Small intestine (tissue), 7 donors: ENCODE results near the gene FAM53A. TPM values are rescaled to one million over a fixed set of nuclear protein-coding genes. Genes with fewer than 3 reads are reported as not detected.
"Not testable (repeated sequence)": the region's sequence is repeated elsewhere in the genome, so short reads cannot be mapped to it uniquely, and the experiment has no call there.

ENCODE experiments used
- DNase-seq, 2 donors: peaks; one replicate each; pipeline versions ENCODE4 v3.0.0 to v3.0.0-alpha.2; 2013
- FAIRE-seq: peaks from 2 replicates; lab custom pipeline; 2012; peaks lifted over from hg19 to GRCh38; lab: Jason Lieb, UNC
- H3K27ac ChIP-seq, 3 donors: one replicate each; pipeline ENCODE4 v1.5.1; 2013; ENCODE audit warnings: low read length in 2 of 3, mild to moderate bottlenecking in 2 of 3, control low read depth in 1 of 3, inconsistent platforms in 1 of 3, low read depth in 1 of 3, moderate library complexity in 1 of 3
- H3K27me3 ChIP-seq, 3 donors: one replicate each; pipeline ENCODE4 v1.6.1; 2013; ENCODE audit warnings: low read length in 3 of 3, inconsistent platforms in 1 of 3; ENCODE audit not compliant: control insufficient read depth in 3 of 3, insufficient read depth in 3 of 3
- H3K36me3 ChIP-seq, 3 donors: one replicate each; pipeline ENCODE4 v1.6.1; 2013; ENCODE audit warnings: low read length in 3 of 3, inconsistent platforms in 1 of 3, low read depth in 1 of 3, mild to moderate bottlenecking in 1 of 3, moderate library complexity in 1 of 3; ENCODE audit not compliant: control insufficient read depth in 3 of 3, insufficient read depth in 2 of 3
- H3K4me1 ChIP-seq, 3 donors: one replicate each; pipeline ENCODE4 v1.6.1; 2013; ENCODE audit warnings: low read length in 2 of 3, inconsistent platforms in 1 of 3, low read depth in 1 of 3, mild to moderate bottlenecking in 1 of 3, moderate library complexity in 1 of 3; ENCODE audit not compliant: control insufficient read depth in 3 of 3, insufficient read depth in 2 of 3
- H3K4me3 ChIP-seq, 3 donors: one replicate each; pipeline ENCODE4 v1.5.1; 2013; ENCODE audit warnings: low read length in 3 of 3, control low read depth in 1 of 3, inconsistent platforms in 1 of 3, low read depth in 1 of 3, mild to moderate bottlenecking in 1 of 3, moderate library complexity in 1 of 3
- H3K9me3 ChIP-seq, 2 donors: one replicate each; pipeline ENCODE4 v1.6.1; 2013; ENCODE audit warnings: low read depth in 1 of 2, low read length in 1 of 2; ENCODE audit not compliant: control insufficient read depth in 2 of 2, insufficient read depth in 1 of 2
- WGBS, 3 donors: extraction: QIAGEN DNeasy Blood & Tissue Kit; methylation state at CpG; one replicate each; pipeline ENCODE4 v1.1.7; 2013; 5-methylcytosine and 5-hydroxymethylcytosine counted together
- polyA plus RNA-seq, 4 donors: library from polyadenylated mRNA; stranded (reverse) in 3 of 4; unstranded in 1 of 4; fragments of 200-250 nt in 3 of 4; fragments of 120-200 nt in 1 of 4; gene quantifications; one replicate each; pipeline versions ENCODE4 v1.2.1 to v1.2.3, GENCODE V29; 2013
- donor health status: healthy with polysubstance abuse.
- donor health status: control.
- donor health status: control.
- donor health status: Bipolar disorder and iron deficiency.
- donor health status: healthy.

FAM53A gene
- polyA plus RNA-seq, 4 donors: 0.27 to 1.1 (median 0.97) TPM; not detected in 1

DNA sequence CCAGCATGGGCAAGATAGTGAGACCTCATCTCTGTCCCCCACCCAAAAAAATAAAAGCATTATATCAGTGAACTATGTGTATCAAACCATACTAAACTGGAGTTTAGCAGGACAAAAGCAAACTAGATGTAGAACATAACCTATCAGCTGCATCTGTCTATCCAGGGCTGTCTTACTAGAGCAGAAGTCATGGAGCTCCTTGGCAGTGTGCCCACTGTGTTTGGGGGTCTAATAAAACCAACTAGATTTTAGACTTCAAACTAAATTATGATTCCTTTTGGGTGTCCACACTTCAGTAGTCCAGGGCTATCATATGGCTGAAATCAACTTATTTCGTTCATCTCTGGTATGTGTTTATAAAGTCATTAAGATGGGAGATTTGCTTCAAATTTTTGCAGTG lies 19.8 kb upstream of the FAM53A start:
- H3K27me3 ChIP-seq: no peaks in the 10 kb centered on the region
- no peaks in the 10 kb centered on the region for H3K4me1 ChIP-seq
- no peak for DNase-seq
- FAIRE-seq: no peak
- H3K27ac ChIP-seq: no peak overlapping the region
- H3K36me3 ChIP-seq: peaks cover 8 to 44% (median 15%) of the 10 kb centered on the region in 3 donors
- WGBS, 3 donors: 75 to 88% (median 78%) methylated on average over 1 of the region's 1 CpG
- no peaks in the 10 kb centered on the region for H3K9me3 ChIP-seq
- no peak overlapping the region for H3K4me3 ChIP-seq

DNA sequence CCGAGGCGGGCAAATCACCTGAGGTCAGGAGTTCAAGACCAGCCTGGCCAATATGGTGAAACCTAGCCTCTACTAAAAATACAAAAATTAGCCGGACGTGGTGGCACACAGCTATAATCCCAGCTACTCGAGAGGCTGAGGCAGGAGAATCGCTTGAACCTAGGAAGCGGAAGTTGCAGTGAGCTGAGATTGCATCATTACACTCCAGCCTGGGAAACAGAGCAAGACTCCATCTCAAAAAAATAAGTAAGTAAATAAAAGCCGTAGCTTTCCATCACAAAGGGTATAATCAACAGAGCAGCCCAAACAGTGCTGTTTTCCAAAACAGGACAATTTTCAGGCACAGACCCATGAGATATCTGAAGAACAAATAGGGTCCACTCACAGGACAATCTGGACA lies 17.6 kb upstream of the FAM53A start:
- H3K36me3 ChIP-seq: peaks cover 12 to 60% (median 21%) of the 10 kb centered on the region in 3 donors
- not testable (repeated sequence) for H3K27ac ChIP-seq, H3K4me3 ChIP-seq, H3K9me3 ChIP-seq, FAIRE-seq, H3K4me1 ChIP-seq, H3K27me3 ChIP-seq, DNase-seq
- 88 to 92% (median 90%) methylated on average over 8 of the region's 8 CpGs for WGBS, 3 donors

DNA sequence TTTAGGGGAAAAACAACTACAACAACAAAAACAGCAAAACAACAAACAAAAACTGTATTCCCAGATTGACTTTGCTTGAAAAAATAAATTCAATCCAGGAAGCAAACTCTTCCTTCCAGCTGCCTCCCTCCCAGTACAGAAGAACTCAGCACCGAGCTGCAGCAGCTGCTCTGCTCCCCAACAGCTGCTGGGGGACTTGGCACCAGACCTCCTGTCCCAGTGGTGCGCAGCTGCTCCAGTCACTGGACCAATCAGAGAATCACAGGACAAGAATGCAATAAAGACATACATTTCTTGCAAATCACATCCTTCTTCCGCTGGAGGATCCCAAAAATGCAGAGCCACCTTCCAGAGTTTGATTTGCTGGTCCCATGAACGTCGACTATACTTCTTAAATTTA lies 11.8 kb upstream of the FAM53A start:
- 66 to 82% (median 80%) methylated on average over 5 of the region's 5 CpGs for whole genome bisulfite sequencing, 3 donors

DNA sequence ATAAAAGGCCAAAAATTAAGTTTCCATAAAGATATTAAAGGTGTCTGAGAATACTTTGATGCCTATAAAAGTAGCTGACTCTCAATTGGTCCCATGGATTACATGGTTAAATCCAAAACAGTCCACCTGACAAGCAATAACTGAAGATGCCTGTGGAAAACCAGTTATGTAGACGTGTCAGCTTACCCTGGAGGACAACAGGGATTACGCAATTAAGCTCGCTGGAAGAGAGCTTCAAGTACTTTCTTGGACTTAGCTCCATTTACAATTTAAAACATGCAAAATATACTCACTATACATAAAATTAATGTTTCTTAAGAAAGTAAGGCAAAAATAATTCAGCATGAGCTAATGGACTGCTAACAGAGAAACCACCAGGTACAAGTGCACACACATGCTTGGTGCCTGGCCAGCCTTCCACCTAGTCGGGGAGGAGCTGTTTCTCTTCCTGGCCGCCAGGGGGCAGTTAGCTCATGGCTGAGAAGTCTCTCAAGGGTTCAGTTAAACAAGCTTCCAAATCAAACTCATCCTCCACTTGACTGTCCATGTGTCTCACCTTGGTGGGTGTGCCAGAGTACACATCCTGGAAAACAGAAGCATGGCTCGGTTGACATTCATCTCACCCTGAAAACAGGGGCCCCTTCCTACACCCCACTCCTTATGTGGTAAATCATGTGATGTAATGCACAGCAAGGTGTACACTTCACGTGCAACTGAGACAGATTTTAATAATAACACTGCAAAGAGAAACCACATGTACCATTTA lies 9.2 kb upstream of the FAM53A start:
- 42 to 45% (median 43%) methylated on average over 7 of the region's 7 CpGs for WGBS, 3 donors
- peak; percentile 80 to 87 for DNase-seq
- Histone ChIP-seq H3K27ac (no peak overlapping the region), H3K9me3 (no peaks in the 10 kb centered on the region), H3K36me3 (peaks cover 7 to 71% (median 20%) of the 10 kb centered on the region in 3 donors), H3K4me3 (no peak overlapping the region), H3K4me1 (no peaks in the 10 kb centered on the region), H3K27me3 (no peaks in the 10 kb centered on the region)
- FAIRE-seq: no peak

More for the DNA sequence above, 11.8 kb upstream of the FAM53A start:
- Histone ChIP-seq H3K27me3 (no peaks in the 10 kb centered on the region), H3K4me1 (no peaks in the 10 kb centered on the region), H3K36me3 (peaks cover 9 to 75% (median 22%) of the 10 kb centered on the region in 3 donors), H3K4me3 (no peak overlapping the region), H3K9me3 (no peaks in the 10 kb centered on the region), H3K27ac (no peak overlapping the region)
- no peak for DNase-seq
- FAIRE-seq: no peak

DNA sequence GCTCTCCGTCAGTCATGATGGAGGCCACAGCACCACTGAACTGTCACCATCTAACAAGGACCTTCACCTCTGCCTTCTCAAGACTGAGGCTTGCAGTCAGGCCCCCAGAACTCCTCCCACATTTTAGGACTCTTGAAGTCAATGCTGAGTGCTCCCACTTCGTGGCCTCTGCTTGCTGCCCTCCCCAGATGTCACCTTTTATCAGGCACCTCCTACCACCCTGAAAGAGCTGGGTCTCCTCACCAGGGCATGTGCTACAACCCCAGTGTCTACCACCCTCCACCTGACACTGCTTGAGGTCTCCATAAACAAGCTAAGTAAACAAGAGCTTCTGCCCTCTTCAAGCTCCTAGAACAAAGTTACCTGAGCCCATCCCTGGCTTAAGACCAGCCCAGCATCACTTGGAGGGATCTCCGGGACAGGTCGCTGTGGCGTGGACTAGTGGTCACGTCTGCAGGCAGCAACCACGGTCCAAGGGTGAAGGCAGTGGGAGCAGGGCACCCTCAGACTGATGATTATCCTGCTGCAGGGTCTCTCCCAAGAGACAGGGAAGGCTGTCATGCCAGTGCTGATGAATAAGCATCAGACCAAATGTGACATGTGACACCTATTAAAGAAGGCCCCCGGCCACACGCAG lies 7.7 kb upstream of the FAM53A start:
- Histone ChIP-seq H3K36me3 (peaks cover 4 to 58% (median 19%) of the 10 kb centered on the region in 3 donors), H3K4me1 (no peaks in the 10 kb centered on the region), H3K27me3 (no peaks in the 10 kb centered on the region), H3K4me3 (no peak overlapping the region), H3K27ac (no peak overlapping the region), H3K9me3 (no peaks in the 10 kb centered on the region)
- 87 to 96% (median 89%) methylated on average over 9 of the region's 9 CpGs for WGBS, 3 donors
- FAIRE-seq (no peak), DNase-seq (no peak)

DNA sequence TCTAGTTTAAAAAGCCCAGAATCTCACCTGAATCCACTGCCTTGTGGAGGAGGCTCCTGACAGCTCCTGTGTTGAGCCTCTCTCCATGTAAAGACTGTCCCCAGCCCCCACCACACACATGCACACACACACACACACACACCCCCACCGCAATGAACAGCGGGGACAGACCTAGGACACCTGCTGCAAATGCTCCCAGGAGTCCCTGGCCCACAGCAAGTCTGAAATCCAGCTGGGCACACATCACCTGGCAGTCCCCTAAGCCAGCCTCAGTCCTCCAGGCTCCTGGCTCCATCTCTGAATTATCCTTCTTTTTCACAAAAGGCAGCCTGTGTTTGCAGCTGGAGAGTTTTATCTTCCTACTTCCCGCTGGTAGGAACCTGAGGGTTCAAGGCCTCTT lies 6.6 kb upstream of the FAM53A start:
- Histone ChIP-seq H3K36me3 (peaks cover 2 to 51% (median 15%) of the 10 kb centered on the region in 3 donors), H3K9me3 (no peaks in the 10 kb centered on the region), H3K27ac (no peak overlapping the region), H3K27me3 (no peaks in the 10 kb centered on the region), H3K4me1 (no peaks in the 10 kb centered on the region), H3K4me3 (no peak overlapping the region)
- 96 to 98% (median 97%) methylated on average over 3 of the region's 3 CpGs for WGBS, 3 donors
- no peak for DNase-seq
- no peak for FAIRE-seq

DNA sequence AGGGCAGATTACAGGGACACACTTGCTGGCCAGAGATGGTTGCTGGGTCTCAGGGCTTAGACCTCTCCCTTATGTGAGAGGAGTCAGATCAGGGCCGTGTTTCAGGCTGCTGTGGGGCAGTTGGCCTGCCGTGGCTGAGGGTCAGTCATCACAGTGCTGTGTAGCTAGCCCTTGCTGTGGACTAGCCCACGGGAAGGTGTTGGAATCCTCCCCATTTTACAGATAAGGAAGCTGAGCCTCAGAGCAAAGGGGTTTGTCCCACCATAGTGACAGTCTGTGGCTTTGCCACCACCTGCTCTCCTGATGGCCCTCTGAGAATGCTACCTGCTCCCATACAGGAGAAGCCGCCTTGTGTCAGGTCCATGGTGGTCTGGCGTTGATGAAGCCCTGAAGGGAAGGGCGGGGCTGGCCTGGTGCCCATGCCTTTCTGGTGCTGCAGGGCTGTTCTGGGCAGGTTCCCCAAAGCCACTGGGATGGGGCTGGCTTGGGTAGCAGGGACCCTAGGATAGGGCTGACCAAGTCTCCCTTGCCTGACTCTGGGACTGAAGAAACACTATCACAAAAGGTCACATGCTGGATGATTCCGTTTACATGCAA lies 2.4 kb upstream of the FAM53A start:
- no peaks in the 10 kb centered on the region for H3K9me3 ChIP-seq
- WGBS, 3 donors: 48 to 57% (median 53%) methylated on average over 7 of the region's 7 CpGs
- H3K27ac ChIP-seq: no peak overlapping the region

More for the DNA sequence above, 2.4 kb upstream of the FAM53A start:
- Histone ChIP-seq H3K27me3 (peaks cover 0 to 3% (median 0%) of the 10 kb centered on the region in 3 donors), H3K4me3 (no peak overlapping the region), H3K4me1 (peaks cover 0 to 11% (median 0%) of the 10 kb centered on the region in 3 donors), H3K36me3 (peaks cover 2 to 17% (median 6%) of the 10 kb centered on the region in 3 donors)
- FAIRE-seq (no peak), DNase-seq (no peak)
